Neural cell (in vitro differentiated cells): Measurements from ENCODE around the gene TGFA.

Experiments
- RAD21 ChIP-seq: fragments of 450-650 bp; conservative IDR thresholded peaks from 2 replicates; pipeline ENCODE4 v1.6.1; 2014; ENCODE audit warnings: antibody characterized with exemption, mild to moderate bottlenecking, moderate library complexity
- TF ChIP-seq, protein P1 (sequence below): fragments of 450-650 bp; IDR thresholded peaks from 2 replicates; pipeline ENCODE4 v1.5.1; 2014; ENCODE audit warnings: antibody characterized with exemption, mild to moderate bottlenecking, moderate library complexity; ENCODE audit not compliant: poor library complexity, severe bottlenecking

DNA sequence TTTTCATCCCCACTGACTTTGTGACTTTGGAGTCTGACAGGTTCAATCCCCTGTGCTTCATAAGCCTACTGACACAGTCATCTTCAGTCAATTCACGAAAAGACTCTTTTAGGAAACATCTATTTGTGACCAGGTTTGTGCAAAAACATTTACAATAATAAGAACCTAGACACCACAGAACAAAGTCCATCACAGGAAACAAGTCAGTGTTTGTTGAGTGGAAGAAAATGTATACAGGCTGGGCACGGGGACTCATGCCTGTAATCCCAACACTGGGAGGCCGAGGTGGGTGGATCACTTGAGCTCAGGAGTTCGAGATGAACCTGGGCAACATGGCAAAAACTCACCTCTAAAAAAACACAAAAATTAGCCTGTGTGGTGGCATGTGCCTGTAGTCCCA, 49.7 kb downstream of the TGFA start:
- TF ChIP-seq RAD21: no peak
- TF ChIP-seq, protein P1, sequence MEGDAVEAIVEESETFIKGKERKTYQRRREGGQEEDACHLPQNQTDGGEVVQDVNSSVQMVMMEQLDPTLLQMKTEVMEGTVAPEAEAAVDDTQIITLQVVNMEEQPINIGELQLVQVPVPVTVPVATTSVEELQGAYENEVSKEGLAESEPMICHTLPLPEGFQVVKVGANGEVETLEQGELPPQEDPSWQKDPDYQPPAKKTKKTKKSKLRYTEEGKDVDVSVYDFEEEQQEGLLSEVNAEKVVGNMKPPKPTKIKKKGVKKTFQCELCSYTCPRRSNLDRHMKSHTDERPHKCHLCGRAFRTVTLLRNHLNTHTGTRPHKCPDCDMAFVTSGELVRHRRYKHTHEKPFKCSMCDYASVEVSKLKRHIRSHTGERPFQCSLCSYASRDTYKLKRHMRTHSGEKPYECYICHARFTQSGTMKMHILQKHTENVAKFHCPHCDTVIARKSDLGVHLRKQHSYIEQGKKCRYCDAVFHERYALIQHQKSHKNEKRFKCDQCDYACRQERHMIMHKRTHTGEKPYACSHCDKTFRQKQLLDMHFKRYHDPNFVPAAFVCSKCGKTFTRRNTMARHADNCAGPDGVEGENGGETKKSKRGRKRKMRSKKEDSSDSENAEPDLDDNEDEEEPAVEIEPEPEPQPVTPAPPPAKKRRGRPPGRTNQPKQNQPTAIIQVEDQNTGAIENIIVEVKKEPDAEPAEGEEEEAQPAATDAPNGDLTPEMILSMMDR: no peak
